GM19193 (cell line): Measurements from ENCODE around the gene GOLGA5.

Source experiments
- POLR2A ChIP-seq: IDR thresholded peaks from 4 replicates; pipeline ENCODE4 v1.6.1; 2011; ENCODE audit not compliant: insufficient read depth, insufficient read length; ENCODE audit errors: extremely low read depth

The GOLGA5 gene

DNA sequence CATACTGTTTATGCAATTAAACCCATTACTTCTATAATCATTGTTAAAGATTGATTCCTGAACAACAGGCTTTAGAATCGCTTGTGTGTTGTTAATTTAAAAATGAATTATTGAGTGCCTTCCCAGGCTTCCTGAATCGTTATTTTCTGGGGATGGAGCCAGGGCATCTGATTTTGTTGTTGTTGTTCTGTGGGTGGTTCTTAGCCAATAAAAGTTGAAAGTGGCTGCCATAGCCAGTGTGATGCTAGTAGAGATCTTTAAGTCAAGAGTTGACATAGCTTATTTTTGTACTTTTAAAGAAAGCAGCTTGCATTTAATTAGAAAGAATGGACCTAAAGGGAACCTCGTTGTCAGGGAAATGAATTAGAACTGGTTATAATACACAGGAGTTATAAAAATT is 6.4 kb downstream of the GOLGA5 start:
- TF ChIP-seq POLR2A, result no peak

DNA sequence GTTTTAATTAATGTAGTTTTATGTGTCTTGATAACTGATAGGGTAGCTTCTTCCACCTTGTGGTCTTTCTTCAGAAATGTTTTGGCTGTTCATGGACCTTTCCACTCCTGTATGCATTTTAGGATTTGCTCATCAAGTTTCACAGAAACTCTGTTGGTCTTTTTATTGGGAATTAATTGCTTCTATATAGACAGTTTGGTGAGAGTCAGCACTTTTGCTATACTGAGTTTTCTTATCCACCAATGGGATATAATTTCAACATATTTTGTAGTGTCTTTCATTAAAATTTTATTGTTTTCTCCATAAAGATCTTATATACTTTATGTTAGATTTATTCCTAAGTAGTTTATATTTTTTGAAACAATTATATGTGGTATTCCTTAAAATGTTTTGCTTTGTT is 7.8 kb downstream of the GOLGA5 start:
- no peak for TF ChIP-seq POLR2A

DNA sequence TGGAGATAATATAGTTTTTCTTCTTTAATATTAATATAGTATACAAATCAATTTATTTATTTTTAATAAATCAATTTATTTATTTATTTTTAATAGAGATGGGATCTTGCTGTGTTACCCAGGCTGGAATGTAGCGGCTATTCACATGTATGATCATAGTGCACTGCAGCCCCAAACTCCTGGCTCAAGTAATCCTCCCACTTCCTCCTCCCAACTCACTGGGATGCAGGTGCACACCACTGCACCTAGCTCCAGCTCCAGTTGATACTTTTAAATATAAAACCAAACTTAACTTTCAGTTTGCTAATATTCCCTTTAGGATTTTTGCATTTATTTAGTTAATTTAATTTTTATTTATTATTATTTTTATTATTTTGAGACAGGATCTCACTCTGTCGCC is 8.6 kb downstream of the GOLGA5 start:
- TF ChIP-seq POLR2A, result no peak

DNA sequence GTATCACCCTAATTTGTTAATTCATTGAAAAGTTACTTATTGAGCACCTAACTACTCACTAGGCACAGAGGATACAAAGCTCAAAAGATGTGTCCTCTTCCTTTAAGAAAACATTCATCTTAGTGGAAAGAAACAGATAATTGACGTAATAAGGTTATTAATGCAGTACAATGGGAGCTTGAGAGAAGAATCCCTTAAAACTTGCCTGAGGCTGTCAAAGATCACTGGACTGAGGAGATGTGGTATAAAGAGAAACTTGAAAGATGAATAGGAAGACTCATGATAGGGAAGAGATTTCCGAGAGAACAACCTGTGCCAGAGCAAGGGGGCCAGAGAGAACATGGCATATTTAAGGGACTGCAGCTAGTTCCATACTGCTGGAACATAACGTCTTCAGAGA is 19.1 kb downstream of the GOLGA5 start:
- TF ChIP-seq POLR2A, result no peak

GRCh38 chr14:92819011-92819597 is 25.0 kb downstream of the GOLGA5 start:
- no peak for TF ChIP-seq POLR2A

GRCh38 chr14:92830902-92831301 is 36.8 kb downstream of the GOLGA5 start:
- TF ChIP-seq POLR2A, result no peak

- no peak for TF ChIP-seq POLR2A
Measured at GRCh38 chr14:92832137-92832700, 38.1 kb downstream of the GOLGA5 start.

GRCh38 chr14:92841930-92842329 is 47.8 kb downstream of the GOLGA5 start:
- no peak for TF ChIP-seq POLR2A

GRCh38 chr14:92844204-92844603 is 50.1 kb downstream of the GOLGA5 start:
- no peak for TF ChIP-seq POLR2A

GRCh38 chr14:92846162-92846897 is 52.2 kb downstream of the GOLGA5 start:
- TF ChIP-seq POLR2A, result no peak

DNA sequence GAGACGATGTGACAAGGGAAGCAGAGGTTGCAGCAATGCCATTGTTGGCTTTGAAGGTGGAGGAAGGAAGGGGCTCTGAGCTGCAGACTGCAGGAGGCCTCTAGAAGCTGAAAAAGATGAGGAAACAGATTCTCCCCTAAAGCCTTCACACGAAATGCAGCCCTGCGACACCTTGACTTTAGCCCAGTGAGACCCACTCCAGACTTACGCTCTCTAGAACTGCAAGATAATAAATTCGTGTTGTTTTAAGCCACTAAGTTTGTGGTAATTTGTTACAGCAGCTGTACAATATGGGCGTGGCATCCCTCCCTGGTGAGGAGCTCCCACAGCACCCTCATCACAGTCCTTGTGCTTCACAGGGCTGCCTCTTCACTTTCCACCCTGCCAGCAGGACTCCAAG is 53.2 kb downstream of the GOLGA5 start:
- no peak for TF ChIP-seq POLR2A

GRCh38 chr14:92847749-92848148 is 53.6 kb downstream of the GOLGA5 start:
- no peak for TF ChIP-seq POLR2A

DNA sequence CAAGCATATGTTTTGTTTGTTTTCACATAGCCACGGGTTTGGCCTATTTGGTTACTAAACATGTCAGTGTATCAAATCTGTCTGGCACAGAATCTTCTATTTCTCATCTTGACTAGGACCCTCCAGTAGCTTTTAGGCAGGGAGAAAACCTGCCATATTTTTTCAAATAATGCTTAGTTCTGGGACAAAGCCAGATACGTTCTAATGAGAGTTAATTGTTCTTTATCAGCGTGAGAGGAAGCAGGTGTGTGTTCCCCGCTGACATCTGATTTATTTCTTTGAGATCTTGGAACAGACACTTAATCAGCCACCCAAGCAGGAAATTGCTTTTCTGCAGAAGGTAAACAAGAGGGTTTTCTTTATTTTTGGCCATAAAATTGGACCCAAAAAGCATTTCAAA is 54.8 kb downstream of the GOLGA5 start:
- TF ChIP-seq POLR2A, result no peak

GRCh38 chr14:92850492-92850891 is 56.4 kb downstream of the GOLGA5 start:
- no peak for TF ChIP-seq POLR2A

DNA sequence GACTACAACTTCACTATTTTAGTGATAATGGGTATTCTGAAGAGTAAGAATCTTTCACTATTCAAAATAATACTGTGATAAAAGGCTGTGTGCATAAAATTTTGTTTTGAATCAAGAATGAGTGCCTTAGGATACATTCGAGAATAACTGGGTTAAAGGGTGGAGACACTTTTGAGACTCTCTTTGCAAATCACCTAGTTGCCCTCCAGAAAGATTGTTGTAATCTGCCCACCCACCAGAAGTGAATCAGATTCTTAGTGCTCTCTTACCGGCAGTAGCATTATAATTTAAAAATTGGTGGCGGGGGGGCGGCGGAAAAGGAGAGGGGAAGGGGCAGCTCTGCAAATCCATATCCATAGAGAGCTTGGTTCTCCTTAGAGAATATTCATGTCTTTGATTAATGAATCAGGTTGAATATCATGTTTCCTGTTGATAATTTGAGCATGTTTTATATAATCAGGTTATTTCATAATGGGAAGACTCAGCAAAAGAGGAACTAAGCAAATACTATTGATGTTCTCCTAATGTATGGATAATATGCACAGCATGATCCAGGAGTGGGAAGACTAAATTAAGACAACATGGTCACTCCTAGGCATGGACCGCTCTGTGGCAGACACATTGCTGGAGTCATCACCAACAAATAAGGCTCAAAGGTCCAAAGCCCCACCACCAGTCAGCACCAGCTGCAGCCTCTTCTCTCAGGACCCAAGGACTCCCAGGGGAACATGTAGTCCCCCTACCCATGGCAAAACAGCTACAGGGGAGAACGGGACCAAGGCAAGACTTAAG is 66.1 kb downstream of the GOLGA5 start:
- no peak for TF ChIP-seq POLR2A
